Measurements from ENCODE around the gene KRTAP12-3. TPM values are rescaled to one million over a fixed set of nuclear protein-coding genes. Genes with fewer than 3 reads are reported as not detected.

Gene KRTAP12-3
- total RNA-seq, 1 donor from 2014 or later = not detected

GRCh38 chr21:44702111-44702972 is 44.6 kb downstream of the KRTAP12-3 start:
- intact Hi-C loops (cut with micrococcal nuclease) = no loop called here

GRCh38 chr21:44702973-44703730 is 45.4 kb downstream of the KRTAP12-3 start:
- intact Hi-C loops (cut with micrococcal nuclease) = no loop called here

GRCh38 chr21:44703731-44704635 is 46.3 kb downstream of the KRTAP12-3 start:
- intact Hi-C loops (cut with micrococcal nuclease) = no loop called here

DNA sequence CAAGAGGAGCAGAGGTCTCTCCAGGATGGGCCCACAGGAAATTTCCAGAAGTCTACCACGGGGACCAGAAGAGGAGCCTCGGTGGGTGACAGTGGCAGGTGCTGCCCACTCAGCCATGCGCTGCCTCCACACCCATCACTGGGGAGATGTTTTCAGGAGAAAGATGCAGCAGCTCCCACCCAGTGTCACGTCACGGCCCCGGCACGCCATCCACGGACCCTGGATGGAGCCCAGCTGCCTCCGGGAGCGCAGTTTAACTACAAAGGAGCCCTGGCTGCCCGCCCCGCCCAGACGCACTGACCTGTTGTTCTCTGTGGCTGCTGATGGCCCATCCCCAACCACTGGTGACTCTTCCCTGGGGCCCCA is 46.9 kb downstream of the KRTAP12-3 start:
- intact Hi-C loops (cut with micrococcal nuclease) = no loop called here

DNA sequence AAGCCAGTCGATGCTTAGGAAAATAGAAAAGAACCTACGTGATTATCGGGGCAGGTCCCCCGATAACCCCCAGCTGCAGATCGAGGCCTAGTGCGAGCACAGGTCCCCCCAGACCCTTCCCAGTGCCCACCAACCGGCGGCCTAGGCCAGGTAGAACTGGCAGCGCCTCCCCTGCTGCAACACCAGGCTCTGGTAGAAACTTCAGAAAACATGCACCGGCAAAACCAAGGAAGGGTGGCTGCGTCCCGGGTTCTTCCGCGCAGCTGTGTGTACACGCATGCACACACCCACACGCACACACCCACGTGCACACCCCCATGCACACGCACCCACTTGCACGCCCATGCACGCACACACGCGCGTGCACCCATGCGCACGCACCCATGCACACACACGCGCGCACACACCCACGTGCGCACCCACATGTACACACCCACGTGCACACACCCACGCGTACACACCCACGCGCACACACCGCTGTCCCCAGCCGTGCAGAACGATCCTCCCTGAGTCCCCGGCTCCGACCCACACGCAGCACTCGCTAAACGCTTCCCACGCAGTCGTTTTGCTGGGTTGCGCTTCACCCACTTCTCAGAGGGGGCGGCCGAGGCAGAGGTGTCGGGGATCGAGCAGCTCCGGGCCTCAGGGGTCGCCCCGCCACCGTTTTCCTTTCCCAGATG is 48.4 kb downstream of the KRTAP12-3 start:
- intact Hi-C loops (cut with micrococcal nuclease) = no loop called here

DNA sequence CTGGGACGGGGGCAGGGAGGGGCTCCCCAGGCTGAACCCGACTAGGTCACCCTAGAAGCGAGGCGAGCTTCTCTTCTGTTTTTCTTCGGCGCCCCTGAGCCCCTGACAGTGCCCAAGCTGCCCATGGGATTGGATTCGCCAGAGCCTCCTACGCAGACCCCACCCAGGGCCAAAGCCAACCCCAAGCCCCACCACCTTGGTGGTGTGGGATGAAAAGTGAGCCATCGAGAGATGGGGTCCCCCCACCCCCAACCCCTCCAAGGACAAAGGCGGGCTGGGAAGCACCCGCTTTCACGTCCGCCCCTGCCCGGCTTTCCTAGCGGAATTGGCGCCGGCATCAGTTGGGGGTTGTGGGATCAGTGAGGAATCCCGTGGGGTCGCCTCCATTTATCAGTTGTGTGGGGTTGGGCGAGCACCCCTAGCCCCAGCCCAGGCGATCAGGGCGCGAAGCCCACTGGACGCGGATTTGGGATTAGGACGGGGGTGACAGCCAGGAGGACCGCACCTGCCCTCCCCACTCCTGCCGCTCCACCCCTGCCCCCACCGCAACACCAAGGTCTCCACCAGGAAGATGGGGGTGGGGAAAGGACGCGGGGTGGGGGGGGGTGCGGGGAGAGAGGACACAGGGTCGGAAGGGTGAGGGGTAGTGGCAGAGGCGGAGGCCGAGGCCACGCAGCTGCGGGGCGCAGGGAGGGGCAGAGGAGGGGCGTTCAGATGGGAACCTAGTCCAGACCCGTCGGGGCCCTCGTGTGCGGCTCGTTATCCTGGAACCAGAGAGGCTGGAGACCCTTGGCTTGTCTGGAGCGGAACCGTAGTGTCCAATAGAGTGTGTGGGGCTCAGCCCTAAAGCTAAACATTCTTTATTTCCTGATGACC is 49.2 kb downstream of the KRTAP12-3 start:
- intact Hi-C loops (cut with micrococcal nuclease) = no loop called here

Other genes starting within 250 kb of the KRTAP12-3 start
- gene LRRC3, start 202.4 kb upstream of the KRTAP12-3 start, total RNA-seq = 3.3 and 3.9 TPM in 2 replicates
- not detected in 2 replicates for gene KRTAP10-1, start 117.7 kb upstream of the KRTAP12-3 start, total RNA-seq
- gene KRTAP10-2, start 106.4 kb upstream of the KRTAP12-3 start, total RNA-seq = not detected in 2 replicates
- not detected in 2 replicates for gene KRTAP10-3, start 99.1 kb upstream of the KRTAP12-3 start, total RNA-seq
- not detected in 2 replicates for gene KRTAP10-4, start 84.2 kb upstream of the KRTAP12-3 start, total RNA-seq
- not detected in 2 replicates for gene KRTAP10-5, start 77.3 kb upstream of the KRTAP12-3 start, total RNA-seq
- gene KRTAP10-6, start 65.4 kb upstream of the KRTAP12-3 start, total RNA-seq = not detected in 2 replicates
- not detected in 2 replicates for gene KRTAP10-7, start 57.3 kb upstream of the KRTAP12-3 start, total RNA-seq
- not detected in 2 replicates for gene KRTAP10-8, start 45.9 kb upstream of the KRTAP12-3 start, total RNA-seq
- gene KRTAP10-9, start 30.8 kb upstream of the KRTAP12-3 start, total RNA-seq = not detected in 2 replicates
- gene KRTAP10-10, start 20.6 kb upstream of the KRTAP12-3 start, total RNA-seq = not detected in 2 replicates
- not detected in 2 replicates for gene KRTAP10-11, start 11.5 kb upstream of the KRTAP12-3 start, total RNA-seq
- not detected in 2 replicates for gene KRTAP12-4, start 3.3 kb upstream of the KRTAP12-3 start, total RNA-seq
- not detected in 2 replicates for gene KRTAP12-2, start 9.0 kb downstream of the KRTAP12-3 start, total RNA-seq
- gene KRTAP12-1, start 24.2 kb downstream of the KRTAP12-3 start, total RNA-seq = not detected in 2 replicates
- not detected in 2 replicates for gene KRTAP10-12, start 39.2 kb downstream of the KRTAP12-3 start, total RNA-seq
- not detected in 2 replicates for gene TSPEAR, start 53.6 kb downstream of the KRTAP12-3 start, total RNA-seq
- gene UBE2G2, start 143.9 kb downstream of the KRTAP12-3 start, total RNA-seq = 97.9 and 106 TPM in 2 replicates
- 98.1 and 103 TPM in 2 replicates for gene SUMO3, start 160.1 kb downstream of the KRTAP12-3 start, total RNA-seq
- 81.0 and 81.9 TPM in 2 replicates for gene PTTG1IP, start 215.8 kb downstream of the KRTAP12-3 start, total RNA-seq